NK-92 treated with Interleukin-12 subunit alpha and Interleukin-12 subunit beta, amount 100 ng/mL, for 24 hours (cell line): ENCODE measurements around the gene MMP17.

Source experiments
- DNase-seq: peaks from one replicate; lab custom pipeline; 2025; lab: John Stamatoyannopoulos, UW

Gene MMP17

GRCh38 chr12:131830914-131831571, 2.9 kb downstream of the MMP17 start:
- no peak for DNase-seq

- DNase-seq: no peak
Measured at GRCh38 chr12:131831635-131832041, 3.4 kb downstream of the MMP17 start.

- no peak for DNase-seq
Measured at GRCh38 chr12:131832321-131833231, 4.4 kb downstream of the MMP17 start.

- DNase-seq: no peak
Measured at GRCh38 chr12:131833288-131833895, 5.2 kb downstream of the MMP17 start.

DNA sequence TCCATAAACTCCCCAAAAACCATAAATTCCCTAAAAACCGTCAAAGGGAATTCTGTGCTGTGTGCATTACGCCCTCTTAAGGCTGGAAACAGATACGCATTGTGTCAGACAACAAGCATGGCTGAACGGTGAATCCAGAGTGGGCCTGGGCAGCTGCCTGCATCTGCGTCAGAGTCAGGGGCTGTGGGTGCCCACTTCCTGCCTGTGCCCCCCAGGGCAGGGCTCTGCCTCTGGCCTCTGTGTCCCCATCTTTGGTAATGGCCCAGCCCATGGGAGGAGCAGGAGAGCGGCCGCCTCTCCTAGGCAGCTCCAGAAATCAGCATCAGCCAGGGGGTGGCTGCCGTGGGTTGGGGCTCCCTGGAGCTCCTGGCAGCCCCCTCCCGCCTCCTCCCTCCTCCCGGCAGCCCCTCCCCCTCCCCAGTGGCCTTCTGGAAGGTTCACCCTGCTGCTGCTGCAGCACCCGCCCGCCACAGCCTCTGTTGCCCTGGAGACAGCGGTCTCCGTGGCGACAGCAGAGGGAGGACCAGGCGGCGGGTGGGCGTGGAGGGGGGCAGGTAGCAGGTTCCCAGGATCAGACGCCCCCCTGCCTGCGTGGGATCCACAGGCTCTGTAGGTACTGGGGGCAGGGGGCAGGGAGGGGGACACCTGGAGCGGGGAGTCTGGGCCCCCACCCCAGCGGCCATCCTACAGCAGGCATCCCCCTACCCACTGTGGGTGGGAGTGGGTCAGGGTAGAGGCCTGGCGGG, 5.9 kb downstream of the MMP17 start:
- DNase-seq: no peak

DNA sequence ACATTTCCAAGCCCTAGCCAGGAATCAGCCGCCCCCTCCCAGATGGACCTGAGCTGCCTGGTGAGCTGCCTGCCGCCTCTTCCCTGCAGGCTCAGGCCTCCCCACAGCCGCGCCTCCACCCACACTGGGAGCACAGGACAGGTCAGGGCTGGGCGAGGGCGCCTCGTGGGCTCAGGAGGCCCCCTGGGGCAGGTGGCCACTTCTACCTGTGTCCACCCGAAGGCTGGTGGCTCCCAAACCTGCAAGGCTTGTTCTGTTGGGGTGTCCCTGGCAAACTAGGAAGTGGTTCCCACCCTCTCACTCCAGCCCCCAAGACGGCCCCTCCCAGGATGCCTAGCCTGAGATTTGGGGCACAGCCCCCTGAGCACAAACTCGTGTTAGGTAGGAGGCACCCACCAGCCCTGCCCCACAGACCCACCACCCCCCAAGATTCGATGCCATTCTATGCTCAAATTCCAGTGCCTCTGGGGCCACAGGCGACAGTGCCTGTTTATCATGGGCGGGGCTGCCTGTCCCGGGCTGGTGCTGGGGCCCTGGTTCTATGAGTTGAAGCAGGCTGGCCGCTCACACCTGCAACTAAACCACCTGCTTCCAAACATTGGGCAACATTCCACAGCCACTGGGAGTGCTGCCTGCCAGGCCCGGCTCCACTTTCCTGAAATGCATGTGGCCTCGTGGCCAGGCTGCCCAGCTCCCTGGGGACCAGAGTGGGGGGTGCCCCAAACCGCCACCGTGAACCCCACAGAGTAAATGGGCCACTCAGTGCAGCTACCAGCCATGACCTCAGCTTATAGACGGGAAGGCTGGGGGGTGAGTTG, 6.8 kb downstream of the MMP17 start:
- no peak for DNase-seq

- no peak for DNase-seq
Measured at GRCh38 chr12:131835616-131836171, 7.5 kb downstream of the MMP17 start.

DNA sequence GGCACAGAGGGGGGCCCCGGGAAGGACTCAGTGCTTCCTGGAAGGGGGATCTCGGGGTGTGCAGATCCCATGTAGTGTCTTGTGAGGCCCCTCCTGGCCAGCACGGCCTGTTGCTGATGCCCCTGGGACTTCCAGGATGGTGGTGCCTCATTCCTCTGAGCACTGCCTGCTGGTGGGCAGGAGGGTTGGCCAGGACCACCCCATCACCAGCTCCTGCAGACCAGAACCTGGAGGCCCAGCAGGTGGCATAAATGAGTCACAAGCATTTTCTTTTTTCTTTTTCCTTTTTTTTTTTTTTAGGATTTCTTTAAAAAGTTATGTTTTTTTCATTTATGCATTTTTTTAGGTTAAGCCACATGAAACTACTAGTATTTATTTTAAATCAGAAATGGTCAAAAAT, 8.0 kb downstream of the MMP17 start:
- no peak for DNase-seq

DNA sequence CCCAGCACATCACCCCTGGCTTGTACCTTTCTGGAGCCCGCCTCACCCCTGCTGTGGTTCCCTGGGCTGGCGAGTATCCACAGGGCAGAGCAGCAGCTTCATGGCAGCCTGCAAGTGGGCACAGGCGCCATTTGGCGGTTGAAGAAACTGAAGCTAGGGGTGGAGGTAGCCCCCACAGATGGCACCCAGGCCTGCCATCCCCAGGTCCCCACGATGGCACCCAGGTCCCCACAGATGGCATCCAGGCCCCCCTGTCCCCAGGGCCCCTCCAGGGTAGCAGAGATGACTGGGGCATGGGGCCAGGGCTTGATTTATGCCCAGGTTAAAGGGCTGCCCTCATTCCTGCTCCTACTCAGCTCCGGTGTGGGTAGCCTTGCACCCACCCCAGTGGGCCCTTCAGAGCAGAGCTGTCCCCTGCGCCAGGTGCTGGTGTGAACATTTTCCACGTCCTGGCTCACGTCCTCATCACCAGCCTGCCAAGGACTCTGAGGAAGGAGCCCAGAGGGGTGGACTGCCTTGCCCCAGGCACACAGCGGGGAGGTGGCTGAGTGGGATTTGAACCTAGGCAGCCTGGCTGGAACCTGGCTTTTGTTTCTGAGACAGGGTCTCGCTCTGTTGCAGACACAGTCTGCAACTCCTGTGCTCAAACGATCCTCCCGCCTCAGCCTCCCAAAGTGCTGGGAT, 8.7 kb downstream of the MMP17 start:
- no peak for DNase-seq

DNA sequence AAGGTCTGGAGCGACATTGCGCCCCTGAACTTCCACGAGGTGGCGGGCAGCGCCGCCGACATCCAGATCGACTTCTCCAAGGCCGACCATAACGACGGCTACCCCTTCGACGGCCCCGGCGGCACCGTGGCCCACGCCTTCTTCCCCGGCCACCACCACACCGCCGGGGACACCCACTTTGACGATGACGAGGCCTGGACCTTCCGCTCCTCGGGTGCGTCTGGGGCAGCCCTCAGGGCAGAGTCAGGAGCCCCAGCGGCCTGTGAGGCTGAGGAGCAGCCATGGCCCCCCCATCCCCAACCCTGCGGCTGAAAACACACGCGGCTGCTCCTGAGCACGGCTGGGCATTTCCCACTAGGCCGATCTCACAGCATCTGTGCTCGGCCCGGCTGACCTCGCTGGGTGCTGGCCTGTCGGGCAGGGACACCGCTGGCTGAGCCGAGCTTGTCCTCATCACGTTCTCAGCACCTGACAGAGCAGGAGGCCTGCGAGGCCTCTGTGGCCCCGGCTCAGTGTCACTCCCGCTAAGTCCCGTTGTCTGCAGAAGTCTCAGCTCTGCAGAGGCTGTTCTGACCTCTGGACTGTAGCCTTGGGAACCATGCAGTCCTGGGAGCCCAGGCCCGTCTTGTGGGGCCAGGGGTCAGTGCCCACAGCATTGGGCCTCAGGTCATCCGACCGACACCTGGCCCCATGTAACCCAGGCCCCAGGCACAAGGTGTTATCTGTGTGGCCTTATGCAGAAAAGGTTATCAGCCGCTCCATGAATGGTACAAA, 12.6 kb downstream of the MMP17 start:
- DNase-seq: no peak

- no peak for DNase-seq
Measured at GRCh38 chr12:131841547-131841946, 13.4 kb downstream of the MMP17 start.

DNA sequence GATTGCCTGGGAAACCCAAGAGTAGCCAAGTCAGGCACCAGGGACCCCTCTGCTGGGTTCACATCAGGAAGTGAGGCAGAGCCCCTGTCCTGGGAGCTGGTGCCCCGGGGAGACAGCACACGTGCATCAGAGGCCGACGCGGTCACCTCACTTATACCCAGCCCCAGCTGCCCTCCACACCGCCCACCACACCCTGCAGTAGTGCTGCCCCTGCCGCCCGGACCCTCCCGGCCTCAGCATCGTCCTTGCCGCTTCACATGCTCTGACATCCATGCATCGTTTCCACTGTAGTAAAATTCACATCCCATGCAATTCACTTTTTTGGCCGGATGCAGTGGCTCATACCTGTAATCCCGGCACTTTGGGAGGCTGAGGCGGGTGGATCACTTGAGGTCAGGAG, 14.0 kb downstream of the MMP17 start:
- DNase-seq: no peak

GRCh38 chr12:131843527-131843926, 15.3 kb downstream of the MMP17 start:
- DNase-seq: no peak

- no peak for DNase-seq
Measured at GRCh38 chr12:131844140-131844539, 15.9 kb downstream of the MMP17 start.

GRCh38 chr12:131844656-131845055, 16.5 kb downstream of the MMP17 start:
- DNase-seq: no peak

DNA sequence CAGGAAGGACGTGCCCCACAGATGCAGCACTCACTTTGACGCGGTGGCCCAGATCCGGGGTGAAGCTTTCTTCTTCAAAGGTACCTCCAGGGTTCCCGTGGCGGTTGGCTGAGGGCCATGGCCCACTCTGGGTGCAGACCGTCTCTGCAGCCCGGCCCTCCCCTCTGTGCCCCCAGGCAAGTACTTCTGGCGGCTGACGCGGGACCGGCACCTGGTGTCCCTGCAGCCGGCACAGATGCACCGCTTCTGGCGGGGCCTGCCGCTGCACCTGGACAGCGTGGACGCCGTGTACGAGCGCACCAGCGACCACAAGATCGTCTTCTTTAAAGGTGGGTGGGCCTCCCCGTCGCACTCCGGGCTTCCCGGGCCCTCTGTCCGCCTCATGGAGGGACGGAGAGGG, 16.9 kb downstream of the MMP17 start:
- DNase-seq: no peak

DNA sequence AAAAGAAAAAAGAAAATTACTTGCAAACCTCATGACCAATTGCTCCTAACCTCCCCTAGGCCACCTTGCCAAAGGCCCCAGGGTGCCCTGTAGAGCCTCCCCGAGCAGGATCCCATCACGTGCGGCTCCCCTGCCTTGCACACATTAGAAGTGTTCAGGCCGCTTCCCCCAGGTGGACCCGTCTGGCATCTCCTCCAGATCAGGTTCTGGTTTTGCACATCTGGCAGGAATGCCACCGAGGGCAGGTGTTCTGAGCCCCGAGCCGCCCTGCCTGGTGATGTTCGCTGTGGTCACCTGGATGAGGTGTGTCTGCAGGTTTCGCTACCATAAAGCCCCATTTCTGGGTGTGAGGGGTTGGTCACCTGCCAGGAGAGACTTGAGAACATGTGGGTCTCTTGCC, 19.3 kb downstream of the MMP17 start:
- DNase-seq: no peak

DNA sequence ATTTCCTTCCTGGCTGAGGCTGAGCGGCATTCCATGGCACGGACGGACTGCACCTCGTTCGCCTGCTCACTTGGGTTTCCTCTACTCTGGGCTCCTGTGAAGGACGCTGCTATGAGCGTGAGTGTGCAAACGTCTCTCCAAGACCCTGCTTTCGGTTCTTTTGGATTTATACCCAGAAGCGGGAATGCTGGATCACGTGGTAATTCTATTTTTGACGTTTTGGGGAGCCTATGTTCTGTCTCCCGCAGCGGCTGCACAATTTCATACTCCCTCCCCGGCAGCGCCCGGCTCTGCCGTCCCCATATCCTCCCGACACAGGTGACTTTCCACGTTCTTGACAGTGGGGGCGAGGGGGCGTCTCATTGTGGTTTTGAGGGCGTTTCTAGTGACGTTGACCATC, 20.6 kb downstream of the MMP17 start:
- no peak for DNase-seq

DNA sequence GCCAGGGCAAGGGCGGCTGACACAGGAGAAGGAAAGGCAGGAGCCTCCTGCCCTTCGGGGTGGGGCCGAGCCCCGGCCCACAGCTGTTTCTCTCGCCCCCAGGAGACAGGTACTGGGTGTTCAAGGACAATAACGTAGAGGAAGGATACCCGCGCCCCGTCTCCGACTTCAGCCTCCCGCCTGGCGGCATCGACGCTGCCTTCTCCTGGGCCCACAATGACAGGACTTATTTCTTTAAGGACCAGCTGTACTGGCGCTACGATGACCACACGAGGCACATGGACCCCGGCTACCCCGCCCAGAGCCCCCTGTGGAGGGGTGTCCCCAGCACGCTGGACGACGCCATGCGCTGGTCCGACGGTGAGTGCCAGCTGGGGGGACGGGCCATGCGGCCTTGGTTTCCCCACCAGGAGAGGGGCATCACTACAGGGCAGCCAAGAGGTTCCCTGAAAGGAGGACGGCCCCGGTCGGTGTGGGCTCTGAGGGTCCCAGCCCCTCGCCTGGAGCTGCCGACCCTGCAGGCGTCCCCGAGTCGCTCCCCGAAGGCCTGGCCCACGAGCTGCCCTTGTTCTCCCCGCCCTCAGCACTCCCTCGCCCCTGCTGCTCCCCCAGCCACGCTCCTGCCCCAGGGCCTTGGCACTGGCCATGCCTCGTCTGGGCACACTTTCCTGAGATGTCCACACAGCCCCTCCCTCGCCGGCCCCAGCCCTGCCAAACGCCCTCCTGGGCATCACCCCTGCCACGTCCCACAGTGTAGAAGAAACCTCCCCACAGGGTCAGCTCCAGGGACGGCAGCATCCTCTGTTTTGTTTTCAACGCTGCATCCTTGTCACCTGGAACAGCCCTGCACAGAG, 21.7 kb downstream of the MMP17 start:
- DNase-seq: no peak
